ENCODE measurements around the gene ZNF518A. TPM values are rescaled to one million over a fixed set of nuclear protein-coding genes. Genes with fewer than 3 reads are reported as not detected.

The ZNF518A gene, protein sequence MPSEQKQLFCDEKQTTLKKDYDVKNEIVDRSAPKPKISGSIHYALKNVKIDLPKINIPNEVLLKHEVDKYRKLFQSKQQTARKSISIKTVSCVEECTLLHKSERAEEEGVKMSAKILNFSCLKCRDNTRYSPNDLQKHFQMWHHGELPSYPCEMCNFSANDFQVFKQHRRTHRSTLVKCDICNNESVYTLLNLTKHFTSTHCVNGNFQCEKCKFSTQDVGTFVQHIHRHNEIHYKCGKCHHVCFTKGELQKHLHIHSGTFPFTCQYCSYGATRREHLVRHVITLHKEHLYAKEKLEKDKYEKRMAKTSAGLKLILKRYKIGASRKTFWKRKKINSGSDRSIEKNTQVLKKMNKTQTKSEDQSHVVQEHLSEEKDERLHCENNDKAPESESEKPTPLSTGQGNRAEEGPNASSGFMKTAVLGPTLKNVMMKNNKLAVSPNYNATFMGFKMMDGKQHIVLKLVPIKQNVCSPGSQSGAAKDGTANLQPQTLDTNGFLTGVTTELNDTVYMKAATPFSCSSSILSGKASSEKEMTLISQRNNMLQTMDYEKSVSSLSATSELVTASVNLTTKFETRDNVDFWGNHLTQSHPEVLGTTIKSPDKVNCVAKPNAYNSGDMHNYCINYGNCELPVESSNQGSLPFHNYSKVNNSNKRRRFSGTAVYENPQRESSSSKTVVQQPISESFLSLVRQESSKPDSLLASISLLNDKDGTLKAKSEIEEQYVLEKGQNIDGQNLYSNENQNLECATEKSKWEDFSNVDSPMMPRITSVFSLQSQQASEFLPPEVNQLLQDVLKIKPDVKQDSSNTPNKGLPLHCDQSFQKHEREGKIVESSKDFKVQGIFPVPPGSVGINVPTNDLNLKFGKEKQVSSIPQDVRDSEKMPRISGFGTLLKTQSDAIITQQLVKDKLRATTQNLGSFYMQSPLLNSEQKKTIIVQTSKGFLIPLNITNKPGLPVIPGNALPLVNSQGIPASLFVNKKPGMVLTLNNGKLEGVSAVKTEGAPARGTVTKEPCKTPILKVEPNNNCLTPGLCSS (N-terminal part only)
- 10.3 and 11.3 TPM in 2 replicates for total RNA-seq

DNA sequence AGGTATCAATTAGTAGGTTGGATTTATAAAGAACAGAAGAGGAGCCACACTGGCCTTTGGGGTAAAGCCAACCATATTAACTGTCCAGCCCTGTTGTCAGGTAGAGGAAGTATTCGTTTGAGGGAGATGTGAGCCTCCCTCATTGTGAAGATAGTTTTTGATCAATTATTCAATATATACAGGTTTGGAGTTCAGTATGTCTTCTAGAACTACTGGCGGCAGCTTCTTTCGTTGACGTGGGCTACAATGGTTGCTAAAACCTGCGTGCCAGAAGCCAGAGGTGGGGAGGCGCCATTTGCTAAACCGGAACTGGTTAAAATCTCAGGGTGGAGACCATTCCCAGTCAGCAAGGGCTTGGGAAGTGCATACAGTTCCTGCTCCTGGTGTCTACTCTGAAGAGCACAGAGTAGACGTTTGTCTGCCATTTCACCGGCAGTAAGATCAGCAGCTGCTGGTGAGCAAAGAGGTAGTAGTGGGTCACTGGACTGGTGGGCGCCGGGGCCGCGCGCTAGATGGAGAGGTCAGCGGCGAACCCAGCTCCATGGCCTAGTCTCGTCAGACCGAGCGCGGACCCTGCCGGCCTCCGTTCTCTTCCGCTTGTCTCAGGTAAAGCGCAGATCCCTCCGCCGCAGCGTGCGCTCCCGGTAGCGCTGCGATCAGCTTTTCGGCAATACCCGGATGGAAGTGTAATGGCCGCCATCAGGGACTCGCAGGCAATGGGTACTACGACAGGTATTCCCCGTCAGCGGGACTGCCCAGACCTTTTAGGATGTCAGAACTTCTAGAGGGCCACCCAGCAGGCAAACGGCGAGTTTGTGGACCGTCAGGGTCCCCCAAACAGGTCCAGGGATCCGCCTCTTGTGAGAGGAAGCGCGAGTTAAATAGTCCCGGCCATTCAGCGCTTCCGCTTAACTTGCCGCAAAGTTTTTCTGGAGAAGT, at the start of gene ZNF518A:
Gene ZNF518A (plus strand): TSS at position 911 of the 939 bp plus-strand sequence. CDS start 26,026 bp downstream, outside the sequence.

Small RNA genes within 50 kb of the gene (small RNA-seq; reads per million reads assigned to genes)
- gene RNU6-271P, result 0.08 reads per million

Other genes with a start within 250 kb of the ZNF518A start
- under 0.01 TPM in 1 of 2 replicates, not detected in the other for gene CC2D2B, start 222.3 kb upstream of the ZNF518A start, total RNA-seq
- gene CCNJ, start 86.7 kb upstream of the ZNF518A start, total RNA-seq, result 4.0 and 4.9 TPM in 2 replicates
- gene BLNK, start 141.3 kb downstream of the ZNF518A start, total RNA-seq, result not detected in 2 replicates
- not detected in 2 replicates for gene DNTT, start 174.1 kb downstream of the ZNF518A start, total RNA-seq
- gene OPALIN, start 228.7 kb downstream of the ZNF518A start, total RNA-seq, result not detected in 2 replicates

Data from subcutaneous preadipocyte (primary cell).